ENCODE data around the gene PINK1.

The PINK1 gene

DNA sequence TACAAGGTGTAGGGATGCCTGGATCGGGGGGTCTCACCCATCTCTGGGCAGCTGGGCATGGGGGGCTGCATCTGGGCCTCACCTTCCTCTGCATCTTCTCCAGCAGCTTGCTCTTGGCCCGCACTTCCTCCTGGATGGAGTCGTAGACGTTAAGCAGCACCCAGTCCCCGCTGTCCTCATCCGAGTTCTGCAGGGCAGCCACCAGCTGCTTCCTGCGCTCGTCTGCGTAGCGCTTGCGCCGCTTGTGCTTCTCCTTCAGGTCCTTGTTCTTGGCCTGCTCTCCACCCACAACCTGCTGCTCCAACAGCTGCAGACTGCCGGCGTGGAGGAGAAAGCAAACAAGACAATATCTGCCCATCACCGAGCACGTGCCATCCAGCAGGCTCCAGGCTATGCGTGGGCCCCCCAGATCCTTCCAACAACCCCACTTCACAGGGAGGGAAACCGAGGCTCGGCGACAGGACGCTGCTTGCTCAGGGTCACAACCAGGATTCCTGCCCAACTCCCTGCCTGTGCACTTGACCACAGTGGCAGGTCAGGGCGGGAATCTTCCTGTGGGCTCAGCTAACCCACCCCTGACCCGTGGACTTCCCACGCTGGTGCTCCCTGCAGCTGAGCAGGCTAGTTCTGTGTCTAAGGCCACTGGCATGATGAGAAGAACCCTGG, 49.4 kb downstream of the PINK1 start:
- TF ChIP-seq, protein P1, sequence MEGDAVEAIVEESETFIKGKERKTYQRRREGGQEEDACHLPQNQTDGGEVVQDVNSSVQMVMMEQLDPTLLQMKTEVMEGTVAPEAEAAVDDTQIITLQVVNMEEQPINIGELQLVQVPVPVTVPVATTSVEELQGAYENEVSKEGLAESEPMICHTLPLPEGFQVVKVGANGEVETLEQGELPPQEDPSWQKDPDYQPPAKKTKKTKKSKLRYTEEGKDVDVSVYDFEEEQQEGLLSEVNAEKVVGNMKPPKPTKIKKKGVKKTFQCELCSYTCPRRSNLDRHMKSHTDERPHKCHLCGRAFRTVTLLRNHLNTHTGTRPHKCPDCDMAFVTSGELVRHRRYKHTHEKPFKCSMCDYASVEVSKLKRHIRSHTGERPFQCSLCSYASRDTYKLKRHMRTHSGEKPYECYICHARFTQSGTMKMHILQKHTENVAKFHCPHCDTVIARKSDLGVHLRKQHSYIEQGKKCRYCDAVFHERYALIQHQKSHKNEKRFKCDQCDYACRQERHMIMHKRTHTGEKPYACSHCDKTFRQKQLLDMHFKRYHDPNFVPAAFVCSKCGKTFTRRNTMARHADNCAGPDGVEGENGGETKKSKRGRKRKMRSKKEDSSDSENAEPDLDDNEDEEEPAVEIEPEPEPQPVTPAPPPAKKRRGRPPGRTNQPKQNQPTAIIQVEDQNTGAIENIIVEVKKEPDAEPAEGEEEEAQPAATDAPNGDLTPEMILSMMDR (conservative IDR thresholded peaks at IDR 0.05; ENCODE audit: low read depth, low read length): no peak
- Histone ChIP-seq H2AFZ (ENCODE audit: low read depth) (no peak overlapping the region), H4K20me1 (ENCODE audit: insufficient read depth) (no peaks in the 10 kb centered on the region), H3K4me1 (ENCODE audit: low read depth, poor library complexity, severe bottlenecking) (peaks cover 18% of the 10 kb centered on the region), H3K36me3 (ENCODE audit: insufficient read depth) (no peaks in the 10 kb centered on the region), H3K4me2 (no peak overlapping the region), H3K9ac (no peak overlapping the region), H3K79me2 (ENCODE audit: insufficient read depth, low read depth) (no peaks in the 10 kb centered on the region), H3K27me3 (ENCODE audit: insufficient read depth, low read depth) (peaks cover 83% of the 10 kb centered on the region), H3K4me3 (IDR thresholded peaks at IDR 0.05; ENCODE audit: insufficient read depth, low read depth, low read length) (no peak overlapping the region), H3K27ac (no peak overlapping the region)

DNA sequence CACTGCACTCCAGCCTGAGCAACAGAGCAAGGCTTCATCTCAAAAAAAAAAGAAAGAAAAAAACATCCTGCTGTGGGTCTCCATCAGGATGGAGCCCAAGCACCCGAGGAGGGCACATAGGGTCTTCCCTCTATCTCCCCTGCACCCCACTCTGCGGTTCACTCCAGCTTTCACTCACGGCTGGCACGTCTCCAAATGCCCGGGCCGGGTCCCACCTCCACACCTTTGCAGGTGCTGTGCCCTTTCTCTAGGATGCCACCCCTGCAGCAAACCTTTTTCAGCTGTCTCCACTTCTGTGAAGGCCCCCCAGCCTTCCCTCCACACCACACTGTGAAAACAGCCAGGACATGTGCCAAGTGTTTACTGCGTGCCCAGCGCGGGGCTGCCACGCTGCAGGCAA, 50.4 kb downstream of the PINK1 start:
- Histone ChIP-seq H3K79me2 (ENCODE audit: insufficient read depth, low read depth) (no peaks in the 10 kb centered on the region), H2AFZ (ENCODE audit: low read depth) (no peak overlapping the region), H3K4me2 (no peak overlapping the region), H3K9ac (no peak overlapping the region), H3K36me3 (ENCODE audit: insufficient read depth) (no peaks in the 10 kb centered on the region), H3K4me1 (ENCODE audit: low read depth, poor library complexity, severe bottlenecking) (peaks cover 9% of the 10 kb centered on the region), H3K27me3 (ENCODE audit: insufficient read depth, low read depth) (peaks cover 82% of the 10 kb centered on the region), H4K20me1 (ENCODE audit: insufficient read depth) (no peaks in the 10 kb centered on the region), H3K27ac (no peak overlapping the region), H3K4me3 (IDR thresholded peaks at IDR 0.05; ENCODE audit: insufficient read depth, low read depth, low read length) (no peak overlapping the region)
- TF ChIP-seq, protein P1 (conservative IDR thresholded peaks at IDR 0.05; ENCODE audit: low read depth, low read length): no peak

DNA sequence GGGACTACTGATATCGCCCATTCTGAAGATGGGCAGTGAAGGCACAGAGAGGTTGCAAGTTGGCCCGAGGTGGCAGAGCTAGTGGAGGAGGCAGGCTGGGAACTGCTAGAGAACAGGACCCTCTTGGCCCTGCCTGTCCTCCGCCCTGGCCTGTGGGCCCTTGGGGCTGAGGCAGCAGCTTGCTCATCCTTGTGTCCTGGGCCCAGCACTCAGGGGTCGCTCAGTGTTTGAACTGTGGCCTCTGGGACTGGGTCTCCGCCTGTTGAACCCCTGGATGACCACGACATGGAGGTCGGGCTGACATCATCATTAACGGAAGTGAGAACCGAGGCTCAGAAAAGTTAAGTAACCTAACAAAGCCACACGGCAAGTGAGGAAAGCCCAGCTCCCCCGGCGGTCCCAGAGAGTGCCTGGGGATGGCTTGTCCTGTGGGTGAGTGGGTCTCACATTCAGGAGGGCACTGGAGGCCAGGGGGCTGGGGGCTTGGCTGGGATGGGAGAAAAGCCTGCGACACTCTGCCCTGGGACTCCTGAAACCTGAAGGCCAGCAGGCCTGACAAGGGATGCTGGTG, 50.9 kb downstream of the PINK1 start:
- no peak overlapping the region for H3K4me2 ChIP-seq
- H3K4me3 ChIP-seq (IDR thresholded peaks at IDR 0.05; ENCODE audit: insufficient read depth, low read depth, low read length): no peak overlapping the region
- TF ChIP-seq, protein P1 (conservative IDR thresholded peaks at IDR 0.05; ENCODE audit: low read depth, low read length): no peak
- no peak overlapping the region for H2AFZ ChIP-seq (ENCODE audit: low read depth)
- no peaks in the 10 kb centered on the region for H3K36me3 ChIP-seq (ENCODE audit: insufficient read depth)
- no peak overlapping the region for H3K9ac ChIP-seq
- peaks cover 86% of the 10 kb centered on the region for H3K27me3 ChIP-seq (ENCODE audit: insufficient read depth, low read depth)
- H3K27ac ChIP-seq: no peak overlapping the region
- peaks cover 5% of the 10 kb centered on the region for H3K4me1 ChIP-seq (ENCODE audit: low read depth, poor library complexity, severe bottlenecking)
- H3K79me2 ChIP-seq (ENCODE audit: insufficient read depth, low read depth): no peaks in the 10 kb centered on the region
- no peaks in the 10 kb centered on the region for H4K20me1 ChIP-seq (ENCODE audit: insufficient read depth)

DNA sequence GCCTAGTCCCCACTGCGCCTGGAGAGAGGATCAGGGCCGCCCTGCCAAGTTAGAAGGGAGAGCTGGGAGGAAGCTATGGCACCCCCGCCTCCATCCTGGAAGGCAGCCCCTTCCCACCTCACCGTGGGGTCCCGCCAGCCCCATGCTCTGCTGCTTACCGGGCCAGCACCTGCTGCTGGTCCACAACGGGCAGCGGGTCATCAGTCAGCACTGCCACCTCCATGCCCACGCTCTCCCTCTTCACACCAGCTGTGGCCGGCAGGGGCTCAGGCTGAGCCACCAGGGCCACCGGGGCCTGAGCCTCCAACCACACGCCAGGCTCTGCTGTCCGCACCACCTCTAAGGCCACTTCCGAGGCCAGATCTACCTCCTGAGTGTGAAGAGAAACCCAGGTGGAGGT, 51.4 kb downstream of the PINK1 start:
- H3K27ac ChIP-seq: no peak overlapping the region
- H4K20me1 ChIP-seq (ENCODE audit: insufficient read depth): no peaks in the 10 kb centered on the region
- no peaks in the 10 kb centered on the region for H3K79me2 ChIP-seq (ENCODE audit: insufficient read depth, low read depth)
- H3K27me3 ChIP-seq (ENCODE audit: insufficient read depth, low read depth): peaks cover 85% of the 10 kb centered on the region
- H3K4me2 ChIP-seq: no peak overlapping the region
- H3K9ac ChIP-seq: no peak overlapping the region
- H3K4me1 ChIP-seq (ENCODE audit: low read depth, poor library complexity, severe bottlenecking): no peaks in the 10 kb centered on the region
- no peak overlapping the region for H2AFZ ChIP-seq (ENCODE audit: low read depth)
- TF ChIP-seq, protein P1 (conservative IDR thresholded peaks at IDR 0.05; ENCODE audit: low read depth, low read length): no peak
- no peak overlapping the region for H3K4me3 ChIP-seq (IDR thresholded peaks at IDR 0.05; ENCODE audit: insufficient read depth, low read depth, low read length)
- H3K36me3 ChIP-seq (ENCODE audit: insufficient read depth): no peaks in the 10 kb centered on the region

Measured in KMS-11 (cell line).